T47D (cell line): ENCODE data around the gene ZSCAN32.

Source experiments
- DNase-seq, 2 experiments: peaks; one replicate each; pipeline versions ENCODE4 v3.0.0 to v3.0.0-alpha.2; 2011 to 2012; ENCODE audit warnings: low read depth in 1 of 2, low spot score in 1 of 2
- JUND ChIP-seq: IDR thresholded peaks from 2 replicates; pipeline ENCODE4 v1.6.1; 2012; ENCODE audit warnings: low read depth
- in situ Hi-C: cut with HindIII; loops from 2 replicates; pipeline ENCODE4 v1.10.0; 2016; ENCODE audit warnings: low sequenced_read_pairs, low pct_unique_long_range_greater_than_20kb

ZSCAN32 gene

DNA sequence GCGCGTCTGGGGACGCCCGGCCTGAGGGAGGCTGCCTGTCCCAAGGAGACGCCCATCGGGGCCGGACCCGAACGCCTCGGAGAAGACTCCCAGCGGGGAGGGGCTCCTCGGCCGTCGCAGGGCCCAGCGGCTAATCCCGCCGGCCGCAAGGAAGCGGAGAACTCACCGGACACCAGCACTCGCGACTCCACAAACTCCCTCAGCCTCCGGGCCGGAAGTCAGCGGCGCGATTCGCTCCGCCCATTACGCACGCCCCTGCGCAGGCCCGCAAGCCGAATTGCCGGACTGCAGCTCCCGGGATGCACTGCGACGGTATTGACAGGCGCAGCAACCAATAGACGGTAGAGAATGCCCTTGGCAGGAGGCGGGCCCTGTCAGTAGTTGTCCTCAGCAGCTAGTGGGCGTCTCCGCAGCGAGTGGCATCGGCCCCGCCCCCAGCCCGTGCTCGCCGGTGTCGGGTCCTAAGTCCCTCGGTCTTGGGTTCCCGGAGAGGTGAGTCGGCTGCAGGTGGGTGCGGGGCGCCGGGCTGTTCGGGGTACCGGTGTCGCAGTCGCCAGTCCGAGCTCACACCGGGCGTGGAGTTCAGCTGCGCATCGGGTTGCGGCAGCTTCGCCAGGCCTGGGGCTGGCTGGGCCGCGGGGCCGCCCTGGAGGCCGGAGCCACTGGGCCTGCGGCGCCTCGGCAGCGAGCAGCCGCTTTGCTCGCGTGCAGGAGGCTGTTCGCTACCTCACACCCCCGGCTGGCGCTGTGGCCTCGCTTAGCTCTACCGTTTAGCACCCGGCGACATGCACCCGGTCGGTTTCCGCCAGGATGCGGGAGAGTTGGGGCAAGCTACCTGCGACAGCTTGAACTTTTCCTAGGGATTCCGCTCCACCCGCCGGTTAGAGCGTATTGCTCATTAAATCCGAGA is at the start of gene ZSCAN32, which contains the start of gene ZNF174:
TSS of gene ZSCAN32 (minus strand) at position 226 of the 910 bp plus-strand sequence. CDS start 3,447 bp downstream, outside the sequence.
TSS of gene ZNF174 (plus strand) at position 437 of the 910 bp plus-strand sequence. CDS start 790 bp downstream, outside the sequence.
- TF ChIP-seq JUND = no peak
- DNase-seq = peak; percentile 99
- in situ Hi-C loops = no loop called here

DNA sequence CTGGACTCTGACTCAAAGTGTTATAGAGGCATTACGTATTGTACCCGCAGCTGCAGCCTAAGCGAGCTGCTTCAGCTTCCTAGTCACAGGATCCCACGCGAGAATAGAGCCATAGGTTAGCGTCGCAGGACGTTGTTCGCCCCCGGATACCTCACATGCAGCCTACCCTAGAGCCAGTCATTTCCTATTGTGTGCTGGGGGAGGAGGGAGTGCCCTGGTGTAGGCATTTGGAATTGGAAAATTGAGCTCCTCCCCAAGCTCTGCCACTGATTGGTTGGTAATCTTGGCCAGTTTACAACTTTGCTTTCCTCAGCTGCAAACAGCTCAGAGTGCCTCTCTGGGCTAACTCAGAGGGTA is 43.2 kb upstream of the ZSCAN32 start:
- in situ Hi-C loops = no loop called here
- DNase-seq = peak in 1 of 2 experiments; percentile 72
- no peak for TF ChIP-seq JUND

- in situ Hi-C loops = no loop called here
- DNase-seq = peak; percentile 49 to 92
- no peak for TF ChIP-seq JUND
Observed at GRCh38 chr16:3443108-3444031, 42.6 kb upstream of the ZSCAN32 start, which contains the start of the genes NAA60 and ZNF597. NAA60 (plus strand) TSS chr16:3443680; CDS start chr16:3476228, 32,548 bp downstream. ZNF597 (minus strand) TSS chr16:3443504; CDS start chr16:3443153, 351 bp downstream.

GRCh38 chr16:3439637-3440036 is 38.8 kb upstream of the ZSCAN32 start:
- no peak for TF ChIP-seq JUND
- in situ Hi-C loops = no loop called here

GRCh38 chr16:3434373-3434772 is 33.6 kb upstream of the ZSCAN32 start:
- in situ Hi-C loops = no loop called here
- DNase-seq = no peak
- no peak for TF ChIP-seq JUND

More at GRCh38 chr16:3439637-3440036, 38.8 kb upstream of the ZSCAN32 start:
- DNase-seq = no peak

DNA sequence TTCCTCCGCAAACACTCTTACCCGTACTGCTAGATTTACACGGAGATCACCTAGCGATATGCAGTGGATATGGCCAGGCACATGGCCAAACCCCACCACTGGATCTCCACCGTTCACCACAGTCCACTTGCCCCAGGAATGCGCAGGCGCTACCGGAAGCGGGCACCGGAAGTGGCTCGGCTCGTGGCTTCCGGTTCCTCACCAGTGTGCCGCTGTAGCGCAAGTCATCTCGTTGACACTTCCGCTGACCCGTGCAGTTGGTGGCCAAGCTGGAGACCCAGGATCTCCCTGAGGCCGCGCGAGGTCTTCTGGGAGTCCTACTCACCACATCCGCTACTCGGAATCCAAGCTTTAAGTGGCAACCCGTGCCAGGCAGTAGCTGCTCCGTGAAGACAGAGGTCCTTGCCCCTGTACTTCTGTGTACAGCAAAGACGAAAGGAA is 31.0 kb upstream of the ZSCAN32 start:
- no peak for DNase-seq
- in situ Hi-C loops = no loop called here
- no peak for TF ChIP-seq JUND

DNA sequence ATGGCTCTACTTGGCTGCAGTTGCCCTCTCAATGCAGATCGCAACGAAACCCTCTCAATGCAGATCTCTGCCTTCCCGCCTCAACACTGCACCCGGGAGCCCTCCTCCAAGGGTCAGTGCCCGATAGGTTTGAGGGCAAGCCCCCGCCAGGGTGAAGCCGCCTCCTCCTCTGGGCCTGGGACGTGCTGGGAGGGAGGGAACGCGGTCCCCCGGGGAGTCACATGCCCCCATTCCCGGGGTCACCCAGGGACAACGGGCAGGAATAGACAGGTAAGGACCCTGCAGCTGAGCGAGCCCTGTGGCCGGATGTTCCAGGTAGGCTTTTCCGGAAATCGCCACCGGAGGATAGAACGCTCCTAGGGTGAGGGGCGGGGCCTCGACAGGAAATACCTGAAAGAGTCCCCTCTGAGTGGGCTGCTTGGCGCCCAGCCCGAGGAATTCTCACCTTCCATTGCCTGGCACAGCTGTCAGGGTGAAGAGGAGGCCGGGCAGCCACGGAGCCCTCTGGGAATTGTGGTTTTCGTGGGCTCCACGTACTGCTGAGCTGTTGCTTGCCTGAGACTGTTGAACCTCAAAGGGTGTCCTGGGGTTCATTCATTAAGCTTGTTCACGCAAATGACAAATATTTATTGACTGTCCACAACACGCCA is 13.1 kb upstream of the ZSCAN32 start:
- in situ Hi-C loops = no loop called here
- TF ChIP-seq JUND = no peak
- no peak for DNase-seq

- in situ Hi-C loops = no loop called here
- no peak for DNase-seq
- TF ChIP-seq JUND = no peak
Observed at GRCh38 chr16:3408561-3409197, 7.9 kb upstream of the ZSCAN32 start.

DNA sequence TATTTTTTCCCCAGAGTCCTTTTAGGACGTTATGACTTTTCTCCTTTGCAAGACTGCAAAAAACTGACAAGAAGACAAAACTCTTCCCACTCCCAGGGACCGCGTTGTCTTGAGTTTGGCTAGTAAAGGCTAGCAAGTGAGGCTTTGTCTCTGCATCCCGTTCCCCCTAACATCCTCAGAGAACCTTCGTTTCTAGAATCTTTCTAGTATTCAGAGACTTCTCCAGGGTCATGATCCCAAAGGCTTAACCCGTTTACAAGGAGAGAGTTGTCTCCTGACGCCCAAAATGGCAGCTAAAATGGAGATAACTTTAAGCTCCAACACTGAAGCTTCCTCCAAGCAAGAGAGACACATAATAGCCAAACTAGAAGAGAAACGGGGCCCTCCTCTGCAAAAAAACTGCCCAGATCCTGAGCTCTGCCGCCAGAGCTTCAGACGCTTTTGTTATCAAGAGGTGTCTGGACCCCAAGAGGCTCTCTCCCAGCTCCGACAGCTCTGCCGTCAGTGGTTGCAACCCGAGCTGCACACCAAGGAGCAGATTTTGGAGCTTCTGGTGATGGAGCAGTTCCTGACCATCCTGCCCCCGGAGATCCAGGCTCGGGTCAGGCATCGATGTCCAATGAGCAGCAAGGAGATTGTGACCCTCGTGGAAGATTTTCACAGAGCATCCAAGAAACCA is 1.1 kb upstream of the ZSCAN32 start:
- TF ChIP-seq JUND = no peak
- DNase-seq = peak in 1 of 2 experiments; percentile 11
- in situ Hi-C loops = no loop called here

GRCh38 chr16:3400446-3400778 is 392 bp downstream of the ZSCAN32 start:
- no peak for DNase-seq
- TF ChIP-seq JUND = no peak
- in situ Hi-C loops = no loop called here

GRCh38 chr16:3389663-3390338 is 11.0 kb downstream of the ZSCAN32 start:
- no peak for TF ChIP-seq JUND
- DNase-seq = no peak
- in situ Hi-C loops = no loop called here
